PC-3 (cell line): Measurements from ENCODE around the gene NR5A1. TPM values are rescaled to one million over a fixed set of nuclear protein-coding genes. Genes with fewer than 3 reads are reported as not detected.

ENCODE experiments used
- ATAC-seq: fragments of 200-7000 bp; cut with Tn5 transposase; 2 replicates; pipeline ENCODE4 v1.9.1; 2020; ENCODE audit warnings: mild to moderate bottlenecking, moderate library complexity
- BruUV-seq: library from RNA; stranded (reverse); fragments of 400-500 nt; replicated peaks from 2 replicates; lab custom pipeline; 2021; lab: Mats Ljungman, UMichigan
- CTCF ChIA-PET: fragments of 300-600 bp; sonication (Branson Sonifier 250); formaldehyde crosslinking; loops from one replicate; lab custom pipeline; 2022; ENCODE audit warnings: antibody characterized with exemption; lab: Charles Lee
- POLR2A ChIA-PET: fragments of 300-600 bp; sonication (Branson Sonifier 250); formaldehyde crosslinking; loops from one replicate; lab custom pipeline; 2022; ENCODE audit warnings: antibody characterized with exemption; ENCODE audit not compliant: unreplicated experiment; lab: Charles Lee
- DNase-seq: peaks from one replicate; pipeline ENCODE4 v3.0.0-alpha.2; 2015
- H2AFZ ChIP-seq: fragments of 300-600 bp; sonication (generic); 2 replicates; pipeline ENCODE4 v1.6.0; 2016; ENCODE audit warnings: antibody characterized with exemption, low read length
- H3F3A ChIP-seq: fragments of 300-600 bp; sonication (generic); one replicate; pipeline ENCODE4 v1.6.0; 2017; ENCODE audit warnings: antibody characterized with exemption, low read length, control low read depth, mild to moderate bottlenecking; ENCODE audit not compliant: unreplicated experiment
- H3K27ac ChIP-seq: fragments of 300-600 bp; sonication (generic); 2 replicates; pipeline ENCODE4 v1.5.1; 2016; ENCODE audit warnings: mild to moderate bottlenecking, low read length
- H3K27me3 ChIP-seq: fragments of 300-600 bp; sonication (generic); 2 replicates; pipeline ENCODE4 v1.6.1; 2016; ENCODE audit warnings: low read length, mixed read lengths
- H3K36me3 ChIP-seq: fragments of 300-600 bp; sonication (generic); 2 replicates; pipeline ENCODE4 v1.6.1; 2016; ENCODE audit warnings: low read depth, mixed run types, low read length, mixed read lengths
- H3K4me1 ChIP-seq: fragments of 300-600 bp; sonication (generic); 2 replicates; pipeline ENCODE4 v1.5.1; 2016; ENCODE audit warnings: low read length; ENCODE audit not compliant: insufficient read depth
- H3K4me2 ChIP-seq: fragments of 300-600 bp; sonication (generic); 2 replicates; pipeline ENCODE4 v1.6.0; 2016; ENCODE audit warnings: low read length
- H3K4me3 ChIP-seq: fragments of 300-600 bp; sonication (generic); 2 replicates; pipeline ENCODE4 v1.5.1; 2016; ENCODE audit warnings: mild to moderate bottlenecking, low read length, mixed read lengths
- H3K79me2 ChIP-seq: fragments of 300-600 bp; sonication (generic); 2 replicates; pipeline ENCODE4 v1.6.1; 2017; ENCODE audit warnings: low read length, mixed read lengths
- H3K9ac ChIP-seq: fragments of 300-600 bp; sonication (generic); 2 replicates; pipeline ENCODE4 v1.6.0; 2016; ENCODE audit warnings: mild to moderate bottlenecking, low read length
- H3K9me2 ChIP-seq: fragments of 300-600 bp; sonication (generic); replicated peaks from 2 replicates; pipeline ENCODE4 v1.6.1; 2016; ENCODE audit warnings: mixed run types, low read length, mixed read lengths
- H3K9me3 ChIP-seq: fragments of 300-600 bp; sonication (generic); 2 replicates; pipeline ENCODE4 v1.6.1; 2016; ENCODE audit warnings: low read length, mixed read lengths
- H4K20me1 ChIP-seq: fragments of 300-600 bp; sonication (generic); 2 replicates; pipeline ENCODE4 v1.6.1; 2016; ENCODE audit warnings: low read length, mixed read lengths
- CTCF ChIP-seq: fragments of 300-600 bp; sonication (generic); conservative IDR thresholded peaks from 2 replicates; pipeline ENCODE4 v1.5.1; 2017; ENCODE audit warnings: antibody characterized with exemption, low read depth, mild to moderate bottlenecking, low read length
- EZH2 ChIP-seq: fragments of 300-600 bp; sonication (generic); IDR thresholded peaks from one replicate; pipeline ENCODE4 v1.6.1; 2017; ENCODE audit warnings: antibody characterized with exemption, mild to moderate bottlenecking, low read length; ENCODE audit not compliant: unreplicated experiment
- EZH2phosphoT487 ChIP-seq: fragments of 300-600 bp; sonication (generic); IDR thresholded peaks from 2 replicates; pipeline ENCODE4 v1.6.1; 2018; ENCODE audit warnings: mild to moderate bottlenecking, antibody characterized with exemption, low read length, borderline replicate concordance
- intact Hi-C: fragments of 100-400 bp; cut with micrococcal nuclease; formaldehyde crosslinking; loops from 2 replicates; pipeline ENCODE4 v1.9.0; 2023
- total RNA-seq: library from RNA; depleted of rRNA; stranded (reverse); fragments of >200 nt; gene quantifications from 2 replicates; pipeline ENCODE4 v1.2.3, GENCODE V29; 2014

NR5A1 gene
- total RNA-seq, 1 experiment from 2014 or later, result not detected

- Histone ChIP-seq H3K27me3 (no peaks in the 10 kb centered on the region), H3K27ac (no peak overlapping the region), H3K36me3 (no peaks in the 10 kb centered on the region), H2AFZ (no peak overlapping the region), H3K4me3 (no peak overlapping the region), H3F3A (no peaks in the 10 kb centered on the region), H3K79me2 (no peaks in the 10 kb centered on the region), H3K4me1 (no peaks in the 10 kb centered on the region), H3K9ac (no peak overlapping the region), H3K4me2 (no peak overlapping the region), H3K9me2 (no peaks in the 10 kb centered on the region), H4K20me1 (no peaks in the 10 kb centered on the region), H3K9me3 (no peaks in the 10 kb centered on the region)
- DNase-seq (no peak), ATAC-seq (no peak)
- no TSS peak for BruUV-seq
- ChIA-PET CTCF (no interaction called here), POLR2A (no interaction called here)
- intact Hi-C loops, result no loop called here
- TF ChIP-seq EZH2phosphoT487, result no peak
- TF ChIP-seq CTCF, result no peak
- no peak for TF ChIP-seq EZH2
These were observed 6.2 kb downstream of the NR5A1 start for GRCh38 chr9:124500796-124501611.

GRCh38 chr9:124500028-124500795 is 7.0 kb downstream of the NR5A1 start:
- Histone ChIP-seq H3K79me2 (no peaks in the 10 kb centered on the region), H2AFZ (no peak overlapping the region), H3K9me3 (no peaks in the 10 kb centered on the region), H3F3A (no peaks in the 10 kb centered on the region), H3K4me1 (no peaks in the 10 kb centered on the region), H3K9me2 (no peaks in the 10 kb centered on the region), H3K27ac (no peak overlapping the region), H3K4me2 (no peak overlapping the region), H3K36me3 (no peaks in the 10 kb centered on the region), H3K4me3 (no peak overlapping the region), H3K27me3 (no peaks in the 10 kb centered on the region), H4K20me1 (no peaks in the 10 kb centered on the region), H3K9ac (no peak overlapping the region)
- BruUV-seq, result no TSS peak
- intact Hi-C loops, result no loop called here
- POLR2A ChIA-PET, result no interaction called here
- DNase-seq (no peak), ATAC-seq (no peak)
- TF ChIP-seq EZH2phosphoT487, result no peak
- TF ChIP-seq EZH2, result no peak
- no peak for TF ChIP-seq CTCF
- CTCF ChIA-PET, result no interaction called here
